Activated CD4-positive, alpha-beta T cell treated with anti-CD3 and anti-CD28 coated beads, Interleukin-2, amount 50 U/mL, for 16 hours (primary cell): ENCODE data around the gene ZNF79.

Source experiments
- DNase-seq: peaks from one replicate; pipeline ENCODE4 v3.0.0-alpha.2; 2020

ZNF79 gene

DNA sequence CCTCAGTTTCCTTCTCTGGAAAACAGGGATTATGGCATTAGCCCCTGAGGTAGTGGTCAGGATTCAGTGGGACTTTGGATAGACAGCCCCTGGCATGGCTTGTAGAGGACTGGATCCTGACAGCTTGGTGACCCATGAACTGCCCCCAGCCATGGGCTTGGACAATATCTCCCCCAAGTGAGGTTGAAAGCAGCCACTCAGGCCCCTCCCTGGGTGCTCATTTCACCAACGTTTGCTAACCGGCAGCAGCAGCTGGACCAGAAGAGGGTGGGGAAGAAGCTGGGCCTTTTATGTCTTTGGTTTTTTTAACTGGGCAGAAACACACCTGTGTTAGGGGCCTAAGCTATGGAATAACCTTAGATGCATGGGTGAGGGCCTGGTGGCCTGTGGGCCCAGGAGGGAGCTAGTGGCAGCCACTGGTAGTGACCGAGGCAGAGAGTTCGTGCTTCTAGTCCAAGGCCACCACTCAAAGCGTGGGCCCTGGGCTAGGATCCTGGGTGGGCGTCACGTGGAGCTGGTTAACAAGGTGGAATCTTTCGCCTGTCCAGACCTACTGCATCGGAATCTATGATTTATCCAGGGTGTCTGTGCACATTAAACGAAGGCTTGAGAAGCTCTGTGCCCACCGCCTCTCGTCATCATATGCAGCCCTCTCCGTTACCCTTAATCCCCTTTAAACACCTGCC is 25.3 kb upstream of the ZNF79 start:
- no peak for DNase-seq

GRCh38 chr9:127399736-127400269 is 24.4 kb upstream of the ZNF79 start:
- no peak for DNase-seq

DNA sequence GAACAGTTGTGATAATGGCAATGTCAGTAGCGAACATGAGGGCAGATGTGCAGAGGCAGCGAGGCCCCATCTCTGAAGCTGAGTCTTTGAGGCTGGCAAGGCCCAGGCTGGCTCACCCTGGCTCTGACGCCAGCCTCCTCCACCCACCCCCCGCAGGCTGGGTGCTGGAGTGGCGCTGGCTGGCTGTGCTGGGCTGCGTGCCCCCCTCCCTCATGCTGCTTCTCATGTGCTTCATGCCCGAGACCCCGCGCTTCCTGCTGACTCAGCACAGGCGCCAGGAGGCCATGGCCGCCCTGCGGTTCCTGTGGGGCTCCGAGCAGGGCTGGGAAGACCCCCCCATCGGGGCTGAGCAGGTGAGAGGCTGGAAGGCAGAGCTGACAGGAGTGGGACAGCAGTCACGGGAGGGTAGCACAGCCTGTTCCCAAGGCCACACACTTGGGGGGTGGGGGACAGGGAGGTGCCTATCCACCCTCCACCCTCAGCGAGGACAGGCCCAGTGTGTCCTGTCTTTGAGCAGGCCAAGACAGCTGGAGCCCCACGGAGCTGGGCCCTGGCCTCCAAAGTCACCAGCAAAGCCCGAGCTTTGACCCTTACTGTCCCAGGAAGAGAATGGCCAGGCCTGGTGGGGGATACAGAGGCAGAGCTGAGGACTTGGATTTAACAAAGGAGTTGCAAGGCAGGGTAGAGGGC is 21.6 kb upstream of the ZNF79 start:
- no peak for DNase-seq

DNA sequence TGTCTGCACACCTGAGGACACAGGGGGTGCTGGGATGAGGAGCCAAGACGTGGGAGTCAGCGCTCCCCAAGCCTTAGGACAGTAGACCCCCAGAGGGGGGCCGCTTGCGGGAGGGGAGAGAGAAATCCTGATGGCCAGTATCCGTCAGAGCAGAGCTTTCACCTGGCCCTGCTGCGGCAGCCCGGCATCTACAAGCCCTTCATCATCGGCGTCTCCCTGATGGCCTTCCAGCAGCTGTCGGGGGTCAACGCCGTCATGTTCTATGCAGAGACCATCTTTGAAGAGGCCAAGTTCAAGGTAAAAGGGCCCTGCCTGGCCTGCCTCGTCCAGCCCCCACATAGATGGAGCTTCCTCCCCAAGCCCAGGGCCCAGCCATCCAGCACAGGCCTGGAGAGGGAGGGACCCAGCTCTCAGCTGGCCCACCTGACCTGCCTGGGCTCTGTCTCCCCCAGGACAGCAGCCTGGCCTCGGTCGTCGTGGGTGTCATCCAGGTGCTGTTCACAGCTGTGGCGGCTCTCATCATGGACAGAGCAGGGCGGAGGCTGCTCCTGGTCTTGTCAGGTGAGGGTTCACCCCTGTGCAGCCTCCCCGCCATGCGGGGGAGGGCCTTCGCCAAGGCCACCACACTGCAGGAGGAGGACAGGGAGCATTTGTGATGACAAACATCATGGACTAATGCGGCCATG is 20.5 kb upstream of the ZNF79 start:
- no peak for DNase-seq

- DNase-seq = no peak
These were observed 19.6 kb upstream of the ZNF79 start for GRCh38 chr9:127404631-127405030.

DNA sequence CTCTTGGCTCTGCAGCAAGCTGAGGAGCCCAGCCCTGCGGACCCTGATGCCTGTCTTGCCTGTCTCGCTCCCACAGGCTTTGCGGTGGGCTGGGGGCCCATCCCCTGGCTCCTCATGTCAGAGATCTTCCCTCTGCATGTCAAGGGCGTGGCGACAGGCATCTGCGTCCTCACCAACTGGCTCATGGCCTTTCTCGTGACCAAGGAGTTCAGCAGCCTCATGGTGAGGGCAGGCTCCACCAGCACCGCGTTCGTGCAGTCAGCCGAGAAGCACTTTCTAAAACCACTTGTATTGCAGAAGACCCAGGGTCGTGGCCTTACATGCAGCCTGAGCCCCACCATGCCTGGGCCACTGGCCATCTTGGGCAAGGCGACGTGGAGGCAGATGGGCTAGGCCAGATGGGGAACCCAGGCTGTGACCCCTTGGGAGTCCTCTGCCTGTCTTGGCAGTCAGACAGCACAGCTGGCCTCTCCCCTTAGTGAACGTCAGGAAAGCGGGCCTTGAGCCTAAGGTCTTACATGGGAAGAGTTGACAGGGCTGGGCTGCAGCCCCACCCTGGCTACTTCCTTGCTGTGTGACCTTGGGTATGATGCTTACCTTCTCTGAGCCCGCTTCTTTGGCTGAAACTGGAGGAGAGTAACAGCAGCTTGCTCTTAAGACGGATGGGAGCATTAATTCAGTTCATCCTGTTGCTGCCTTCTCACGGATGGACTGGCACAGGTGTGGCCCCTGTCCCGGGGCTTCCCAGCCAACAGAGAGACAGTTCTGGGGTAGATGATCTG is 18.6 kb upstream of the ZNF79 start:
- no peak for DNase-seq

DNA sequence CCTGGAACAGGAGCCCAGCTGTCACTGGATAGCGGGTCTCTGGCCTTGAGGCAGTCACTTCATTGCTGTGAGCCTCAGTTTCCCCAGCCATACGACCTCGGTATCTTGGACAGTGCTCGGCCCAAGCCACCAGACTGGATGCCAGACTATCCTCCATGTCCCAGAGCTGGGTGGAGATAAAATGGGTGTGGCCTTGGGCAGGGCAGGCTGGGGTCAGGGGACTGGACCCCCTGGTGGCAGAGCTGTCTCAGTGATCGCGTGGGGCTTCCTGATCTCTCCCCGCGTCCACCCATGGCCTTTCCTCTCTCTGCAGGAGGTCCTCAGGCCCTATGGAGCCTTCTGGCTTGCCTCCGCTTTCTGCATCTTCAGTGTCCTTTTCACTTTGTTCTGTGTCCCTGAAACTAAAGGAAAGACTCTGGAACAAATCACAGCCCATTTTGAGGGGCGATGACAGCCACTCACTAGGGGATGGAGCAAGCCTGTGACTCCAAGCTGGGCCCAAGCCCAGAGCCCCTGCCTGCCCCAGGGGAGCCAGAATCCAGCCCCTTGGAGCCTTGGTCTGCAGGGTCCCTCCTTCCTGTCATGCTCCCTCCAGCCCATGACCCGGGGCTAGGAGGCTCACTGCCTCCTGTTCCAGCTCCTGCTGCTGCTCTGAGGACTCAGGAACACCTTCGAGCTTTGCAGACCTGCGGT is 17.2 kb upstream of the ZNF79 start:
- DNase-seq = no peak

- no peak for DNase-seq
These were observed 16.7 kb upstream of the ZNF79 start for GRCh38 chr9:127407492-127407843.

GRCh38 chr9:127411122-127411521 is 13.1 kb upstream of the ZNF79 start:
- DNase-seq = no peak

DNA sequence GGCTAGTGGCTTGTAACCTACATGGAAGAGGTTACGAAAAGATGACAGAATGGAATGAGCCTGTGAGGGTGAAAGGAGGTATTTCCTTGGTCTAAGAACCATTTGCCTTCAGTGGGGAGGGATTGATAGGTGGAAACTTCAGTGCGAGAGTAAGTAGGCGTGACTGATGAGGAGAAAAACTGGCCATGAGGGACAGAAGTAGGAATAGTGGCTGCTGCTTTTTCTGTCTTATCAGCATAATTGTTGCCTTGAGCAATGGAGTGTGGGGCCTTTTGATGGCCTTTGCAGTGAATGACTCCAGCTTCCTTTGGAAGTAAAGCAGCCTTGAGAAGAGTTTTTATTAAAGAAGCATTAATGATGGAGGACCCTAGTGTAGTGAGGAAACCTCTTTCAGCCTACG is 9.0 kb upstream of the ZNF79 start:
- DNase-seq = no peak

- no peak for DNase-seq
These were observed 8.5 kb upstream of the ZNF79 start for GRCh38 chr9:127415657-127416056.

DNA sequence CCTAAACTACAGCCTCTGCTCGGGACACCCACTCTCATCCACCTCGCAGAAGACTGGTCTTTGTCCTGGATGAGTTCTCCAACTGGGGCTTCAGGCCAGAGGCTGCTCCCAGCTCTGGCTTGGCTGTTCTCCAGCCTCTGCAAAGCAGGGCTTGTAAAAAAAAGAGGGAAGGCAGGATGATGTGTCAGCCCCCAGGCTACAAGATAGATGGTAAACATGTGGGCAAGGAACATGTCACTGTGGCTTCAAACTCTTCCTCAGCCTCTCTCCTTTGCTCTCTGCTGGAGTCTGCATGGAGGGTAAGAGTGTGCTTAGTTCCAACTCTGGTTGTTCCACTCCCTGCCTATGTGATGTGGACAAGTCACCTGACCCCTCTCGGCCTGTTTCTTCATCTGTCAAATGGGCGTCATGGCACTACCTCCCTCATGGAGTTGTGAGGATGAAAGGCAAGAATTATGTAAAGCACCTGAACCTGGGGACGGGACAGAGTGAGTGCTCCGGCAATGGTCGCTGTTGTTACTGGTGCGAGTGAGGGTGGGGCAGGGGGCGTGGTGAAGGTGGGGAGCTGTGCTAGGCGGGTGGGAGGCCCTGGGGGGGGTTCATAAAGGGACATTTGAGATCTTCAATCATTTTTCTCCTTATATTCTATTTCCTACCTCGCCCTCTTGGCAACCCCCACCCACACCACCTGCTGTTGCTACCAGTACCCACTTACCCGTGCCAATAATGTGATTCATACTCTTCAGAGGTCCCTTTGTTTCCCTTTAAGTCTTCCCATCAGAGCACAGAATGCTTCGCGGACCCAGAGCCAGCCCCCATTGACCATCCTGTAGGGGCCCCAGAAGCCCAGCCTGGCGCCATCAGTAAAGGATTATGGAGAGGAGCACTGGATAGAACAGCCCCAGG is 6.8 kb upstream of the ZNF79 start:
- DNase-seq = no peak

GRCh38 chr9:127418037-127418471 is 6.1 kb upstream of the ZNF79 start:
- DNase-seq = peak; percentile 44

GRCh38 chr9:127419348-127419747 is 4.8 kb upstream of the ZNF79 start:
- DNase-seq = no peak

DNA sequence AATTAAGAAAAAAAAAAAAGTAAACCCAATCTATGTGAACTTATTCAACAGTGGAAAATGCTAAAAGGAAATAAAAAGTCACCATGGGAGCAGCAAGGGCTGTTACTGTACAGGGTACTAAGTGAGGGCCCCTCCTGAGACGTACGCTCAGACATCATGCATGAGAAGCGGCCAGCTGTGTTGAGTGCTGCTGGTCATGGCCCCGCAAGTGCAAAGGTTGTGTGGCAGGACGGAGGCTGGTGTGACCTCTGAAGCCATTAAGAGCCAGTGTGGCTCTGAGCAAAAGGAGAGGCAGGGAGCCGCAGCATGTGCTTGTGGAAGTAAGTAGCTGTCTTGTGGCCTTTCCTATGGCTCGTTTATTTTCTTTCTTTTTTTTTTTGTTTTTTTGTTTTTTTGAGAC is 3.1 kb upstream of the ZNF79 start:
- DNase-seq = no peak

- DNase-seq = no peak
These were observed 1.9 kb upstream of the ZNF79 start for GRCh38 chr9:127422133-127422782.

- DNase-seq = no peak
These were observed 1.4 kb upstream of the ZNF79 start for GRCh38 chr9:127422787-127423186.

- no peak for DNase-seq
These were observed 677 bp upstream of the ZNF79 start for GRCh38 chr9:127423476-127423933.

DNA sequence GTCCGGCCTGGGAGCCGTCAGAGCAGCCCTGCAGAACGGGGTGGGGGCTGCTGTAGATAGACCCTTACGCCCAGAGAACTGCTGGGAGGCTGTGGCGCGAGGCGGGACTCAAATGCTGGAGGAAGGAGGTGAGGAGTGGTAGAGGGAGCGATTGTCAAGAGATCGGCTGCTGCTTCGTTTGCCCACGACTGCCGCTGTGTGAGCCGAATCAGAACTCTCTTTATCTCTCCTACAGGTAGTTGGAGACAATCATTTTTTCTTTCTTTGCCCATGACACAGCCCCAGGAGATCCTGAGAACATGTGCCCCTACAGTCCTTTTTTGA is 456 bp downstream of the ZNF79 start:
- peak; percentile 33 for DNase-seq

- peak; percentile 83 for DNase-seq
These were observed 2.6 kb downstream of the ZNF79 start for GRCh38 chr9:127426756-127427155.

- DNase-seq = no peak
These were observed 4.2 kb downstream of the ZNF79 start for GRCh38 chr9:127428348-127428747.
